ENCODE data around the gene HIGD1A.

Gene HIGD1A
- total RNA-seq: 9.0 to 16.5 (median 10.9) reads per million in 4 experiments

GRCh38 chr3:42804106-42804830 lies at the start of gene HIGD1A:
Gene HIGD1A (minus strand): TSS chr3:42804490. CDS start chr3:42794253, 10,237 bp downstream.
- DNase-seq: peak; percentile 90

GRCh38 chr3:42853739-42854302 lies 49.5 kb upstream of the HIGD1A start:
- DNase-seq: no peak

- no peak for DNase-seq
These were observed 48.8 kb upstream of the HIGD1A start for GRCh38 chr3:42853056-42853455.

GRCh38 chr3:42852441-42852840 lies 48.2 kb upstream of the HIGD1A start:
- DNase-seq: no peak

- DNase-seq: no peak
These were observed 47.0 kb upstream of the HIGD1A start for GRCh38 chr3:42851228-42851834.

GRCh38 chr3:42850263-42850662 lies 46.0 kb upstream of the HIGD1A start:
- DNase-seq: no peak

- DNase-seq: no peak
These were observed 44.7 kb upstream of the HIGD1A start for GRCh38 chr3:42849017-42849416.

GRCh38 chr3:42847731-42848130 lies 43.4 kb upstream of the HIGD1A start:
- DNase-seq: no peak

GRCh38 chr3:42846685-42847522 lies 42.6 kb upstream of the HIGD1A start:
- no peak for DNase-seq

- no peak for DNase-seq
These were observed 40.5 kb upstream of the HIGD1A start for GRCh38 chr3:42844815-42845214.

GRCh38 chr3:42844412-42844713 lies 40.1 kb upstream of the HIGD1A start:
- no peak for DNase-seq

GRCh38 chr3:42843713-42844411 lies 39.6 kb upstream of the HIGD1A start:
- DNase-seq: no peak

- no peak for DNase-seq
These were observed 37.0 kb upstream of the HIGD1A start for GRCh38 chr3:42841332-42841731.

GRCh38 chr3:42839616-42840015 lies 35.3 kb upstream of the HIGD1A start:
- peak; percentile 11 for DNase-seq

GRCh38 chr3:42838571-42838970 lies 34.3 kb upstream of the HIGD1A start:
- DNase-seq: no peak

GRCh38 chr3:42836150-42837123 lies 32.1 kb upstream of the HIGD1A start:
- DNase-seq: no peak

GRCh38 chr3:42831321-42831713 lies 27.0 kb upstream of the HIGD1A start:
- peak; percentile 59 for DNase-seq

- DNase-seq: no peak
These were observed 26.4 kb upstream of the HIGD1A start for GRCh38 chr3:42830437-42831320.

- no peak for DNase-seq
These were observed 25.5 kb upstream of the HIGD1A start for GRCh38 chr3:42829628-42830436.
